SK-N-SH (cell line): ENCODE results near the gene CENPF.

Experiments used
- CHD2 ChIP-seq: fragments of 150-350 bp; IDR thresholded peaks from 2 replicates; pipeline ENCODE4 v1.6.1; 2018; ENCODE audit warnings: low read length; ENCODE audit not compliant: partially characterized antibody
- POLR2AphosphoS5 ChIP-seq: IDR thresholded peaks from 2 replicates; pipeline ENCODE4 v1.6.1; 2012; ENCODE audit warnings: low read depth, low read length
- RFX5 ChIP-seq: IDR thresholded peaks from 2 replicates; pipeline ENCODE4 v1.6.1; 2012; ENCODE audit warnings: mild to moderate bottlenecking, improper control_type of control experiment, low read length
- SIN3A ChIP-seq: IDR thresholded peaks from 2 replicates; pipeline ENCODE4 v1.6.1; 2012; ENCODE audit warnings: low read depth, mild to moderate bottlenecking, low read length, moderate library complexity, borderline replicate concordance
- TAF1 ChIP-seq: IDR thresholded peaks from 2 replicates; pipeline ENCODE4 v1.6.1; 2012; ENCODE audit warnings: low read depth, mild to moderate bottlenecking, low read length, moderate library complexity, borderline replicate concordance
- TF ChIP-seq, protein P1 (sequence below): IDR thresholded peaks from 2 replicates; pipeline ENCODE4 v1.4.0; 2012; ENCODE audit warnings: low read depth
- TF ChIP-seq, protein P2 (sequence below): fragments of 200-600 bp; sonication (generic); IDR thresholded peaks from 2 replicates; pipeline ENCODE4 v1.6.1; 2017; ENCODE audit warnings: antibody characterized with exemption, mild to moderate bottlenecking, moderate library complexity

DNA sequence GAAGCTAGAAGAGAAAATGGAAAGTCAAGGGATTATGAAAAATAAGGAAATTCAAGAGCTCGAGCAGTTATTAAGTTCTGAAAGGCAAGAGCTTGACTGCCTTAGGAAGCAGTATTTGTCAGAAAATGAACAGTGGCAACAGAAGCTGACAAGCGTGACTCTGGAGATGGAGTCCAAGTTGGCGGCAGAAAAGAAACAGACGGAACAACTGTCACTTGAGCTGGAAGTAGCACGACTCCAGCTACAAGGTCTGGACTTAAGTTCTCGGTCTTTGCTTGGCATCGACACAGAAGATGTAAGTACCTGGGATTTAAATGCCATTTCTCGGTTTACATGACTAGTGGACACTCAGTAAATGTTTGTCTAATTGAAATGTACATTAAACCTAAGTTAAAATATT lies 40.0 kb downstream of the CENPF start:
- TF ChIP-seq, protein P1, sequence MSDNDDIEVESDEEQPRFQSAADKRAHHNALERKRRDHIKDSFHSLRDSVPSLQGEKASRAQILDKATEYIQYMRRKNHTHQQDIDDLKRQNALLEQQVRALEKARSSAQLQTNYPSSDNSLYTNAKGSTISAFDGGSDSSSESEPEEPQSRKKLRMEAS: no peak
- TF ChIP-seq CHD2 (no peak), RFX5 (no peak), POLR2AphosphoS5 (no peak), TAF1 (no peak), SIN3A (no peak)
- TF ChIP-seq, protein P2, sequence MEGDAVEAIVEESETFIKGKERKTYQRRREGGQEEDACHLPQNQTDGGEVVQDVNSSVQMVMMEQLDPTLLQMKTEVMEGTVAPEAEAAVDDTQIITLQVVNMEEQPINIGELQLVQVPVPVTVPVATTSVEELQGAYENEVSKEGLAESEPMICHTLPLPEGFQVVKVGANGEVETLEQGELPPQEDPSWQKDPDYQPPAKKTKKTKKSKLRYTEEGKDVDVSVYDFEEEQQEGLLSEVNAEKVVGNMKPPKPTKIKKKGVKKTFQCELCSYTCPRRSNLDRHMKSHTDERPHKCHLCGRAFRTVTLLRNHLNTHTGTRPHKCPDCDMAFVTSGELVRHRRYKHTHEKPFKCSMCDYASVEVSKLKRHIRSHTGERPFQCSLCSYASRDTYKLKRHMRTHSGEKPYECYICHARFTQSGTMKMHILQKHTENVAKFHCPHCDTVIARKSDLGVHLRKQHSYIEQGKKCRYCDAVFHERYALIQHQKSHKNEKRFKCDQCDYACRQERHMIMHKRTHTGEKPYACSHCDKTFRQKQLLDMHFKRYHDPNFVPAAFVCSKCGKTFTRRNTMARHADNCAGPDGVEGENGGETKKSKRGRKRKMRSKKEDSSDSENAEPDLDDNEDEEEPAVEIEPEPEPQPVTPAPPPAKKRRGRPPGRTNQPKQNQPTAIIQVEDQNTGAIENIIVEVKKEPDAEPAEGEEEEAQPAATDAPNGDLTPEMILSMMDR: no peak
